Stimulated activated naive CD8-positive, alpha-beta T cell treated with anti-CD3 and anti-CD28 coated beads, Interleukin-15, Interleukin-2, amounts not matched to agents 100 ng/mL and 50 ng/mL, for 24 hours (primary cell): ENCODE data around the gene OLFM1.

Source experiments
- H3K27ac Mint-ChIP-seq: one replicate; pipeline ENCODE4 v1.8.0; 2021; ENCODE audit warnings: mild to moderate bottlenecking, mixed read lengths
- H3K27me3 Mint-ChIP-seq: one replicate; pipeline ENCODE4 v1.8.0; 2021; ENCODE audit warnings: mixed read lengths
- H3K36me3 Mint-ChIP-seq: one replicate; pipeline ENCODE4 v1.8.0; 2021; ENCODE audit warnings: low read depth, mixed read lengths
- H3K4me1 Mint-ChIP-seq: one replicate; pipeline ENCODE4 v1.8.0; 2021; ENCODE audit warnings: low read depth, mixed read lengths
- H3K4me3 Mint-ChIP-seq: one replicate; pipeline ENCODE4 v1.8.0; 2021; ENCODE audit warnings: mild to moderate bottlenecking, mixed read lengths
- H3K9me3 Mint-ChIP-seq: one replicate; pipeline ENCODE4 v1.8.0; 2021; ENCODE audit warnings: mixed read lengths

Gene OLFM1

GRCh38 chr9:135087489-135087792 lies at the start of gene OLFM1:
OLFM1 (plus strand) TSS chr9:135087668; CDS start chr9:135087990, 322 bp downstream.
- Mint-ChIP-seq H3K9me3 (peaks cover 6% of the 10 kb centered on the region), H3K36me3 (no peaks in the 10 kb centered on the region), H3K27ac (no peak within 1 kb of the TSS), H3K4me3 (no peak within 1 kb of the TSS), H3K27me3 (peaks cover 52% of the 10 kb centered on the region), H3K4me1 (peaks cover 5% of the 10 kb centered on the region)

- no peaks in the 10 kb centered on the region for H3K9me3 Mint-ChIP-seq
- no peak overlapping the region for H3K4me3 Mint-ChIP-seq
- H3K27ac Mint-ChIP-seq: no peak overlapping the region
- no peaks in the 10 kb centered on the region for H3K36me3 Mint-ChIP-seq
- no peaks in the 10 kb centered on the region for H3K4me1 Mint-ChIP-seq
- no peaks in the 10 kb centered on the region for H3K27me3 Mint-ChIP-seq
These were observed 49.1 kb upstream of the OLFM1 start for GRCh38 chr9:135038331-135038730.

GRCh38 chr9:135038826-135039225 lies 48.6 kb upstream of the OLFM1 start:
- H3K4me1 Mint-ChIP-seq: no peaks in the 10 kb centered on the region
- no peak overlapping the region for H3K4me3 Mint-ChIP-seq
- no peaks in the 10 kb centered on the region for H3K36me3 Mint-ChIP-seq
- H3K27ac Mint-ChIP-seq: no peak overlapping the region
- H3K27me3 Mint-ChIP-seq: no peaks in the 10 kb centered on the region
- no peaks in the 10 kb centered on the region for H3K9me3 Mint-ChIP-seq

- Mint-ChIP-seq H3K27me3 (peaks cover 3% of the 10 kb centered on the region), H3K27ac (no peak overlapping the region), H3K4me1 (no peaks in the 10 kb centered on the region), H3K36me3 (no peaks in the 10 kb centered on the region), H3K9me3 (no peaks in the 10 kb centered on the region), H3K4me3 (no peak overlapping the region)
These were observed 48.1 kb upstream of the OLFM1 start for GRCh38 chr9:135039266-135039870.

GRCh38 chr9:135039916-135040645 lies 47.4 kb upstream of the OLFM1 start:
- Mint-ChIP-seq H3K9me3 (no peaks in the 10 kb centered on the region), H3K4me1 (no peaks in the 10 kb centered on the region), H3K27me3 (peaks cover 6% of the 10 kb centered on the region), H3K27ac (no peak overlapping the region), H3K4me3 (no peak overlapping the region), H3K36me3 (no peaks in the 10 kb centered on the region)

GRCh38 chr9:135040892-135041291 lies 46.6 kb upstream of the OLFM1 start:
- no peaks in the 10 kb centered on the region for H3K4me1 Mint-ChIP-seq
- H3K27me3 Mint-ChIP-seq: peaks cover 12% of the 10 kb centered on the region
- no peak overlapping the region for H3K4me3 Mint-ChIP-seq
- H3K27ac Mint-ChIP-seq: no peak overlapping the region
- no peaks in the 10 kb centered on the region for H3K36me3 Mint-ChIP-seq
- no peaks in the 10 kb centered on the region for H3K9me3 Mint-ChIP-seq

GRCh38 chr9:135043345-135043744 lies 44.1 kb upstream of the OLFM1 start:
- no peaks in the 10 kb centered on the region for H3K9me3 Mint-ChIP-seq
- H3K36me3 Mint-ChIP-seq: no peaks in the 10 kb centered on the region
- no peak overlapping the region for H3K27ac Mint-ChIP-seq
- peaks cover 12% of the 10 kb centered on the region for H3K27me3 Mint-ChIP-seq
- H3K4me3 Mint-ChIP-seq: no peak overlapping the region
- H3K4me1 Mint-ChIP-seq: no peaks in the 10 kb centered on the region

- no peaks in the 10 kb centered on the region for H3K4me1 Mint-ChIP-seq
- no peak overlapping the region for H3K27ac Mint-ChIP-seq
- peaks cover 12% of the 10 kb centered on the region for H3K27me3 Mint-ChIP-seq
- H3K9me3 Mint-ChIP-seq: no peaks in the 10 kb centered on the region
- no peak overlapping the region for H3K4me3 Mint-ChIP-seq
- H3K36me3 Mint-ChIP-seq: no peaks in the 10 kb centered on the region
These were observed 42.1 kb upstream of the OLFM1 start for GRCh38 chr9:135045264-135045927.

GRCh38 chr9:135045928-135046738 lies 41.3 kb upstream of the OLFM1 start:
- Mint-ChIP-seq H3K27ac (no peak overlapping the region), H3K4me3 (no peak overlapping the region), H3K4me1 (no peaks in the 10 kb centered on the region), H3K9me3 (no peaks in the 10 kb centered on the region), H3K27me3 (peaks cover 12% of the 10 kb centered on the region), H3K36me3 (no peaks in the 10 kb centered on the region)

GRCh38 chr9:135046739-135047350 lies 40.6 kb upstream of the OLFM1 start:
- Mint-ChIP-seq H3K4me1 (no peaks in the 10 kb centered on the region), H3K9me3 (no peaks in the 10 kb centered on the region), H3K27me3 (peaks cover 12% of the 10 kb centered on the region), H3K36me3 (no peaks in the 10 kb centered on the region), H3K27ac (no peak overlapping the region), H3K4me3 (no peak overlapping the region)

GRCh38 chr9:135047521-135047920 lies 39.9 kb upstream of the OLFM1 start:
- Mint-ChIP-seq H3K27ac (no peak overlapping the region), H3K4me3 (no peak overlapping the region), H3K9me3 (no peaks in the 10 kb centered on the region)

GRCh38 chr9:135048046-135048757 lies 39.3 kb upstream of the OLFM1 start:
- H3K27me3 Mint-ChIP-seq: peaks cover 15% of the 10 kb centered on the region
- no peaks in the 10 kb centered on the region for H3K9me3 Mint-ChIP-seq
- peaks cover 3% of the 10 kb centered on the region for H3K4me1 Mint-ChIP-seq
- H3K36me3 Mint-ChIP-seq: no peaks in the 10 kb centered on the region
- no peak overlapping the region for H3K4me3 Mint-ChIP-seq
- no peak overlapping the region for H3K27ac Mint-ChIP-seq

More at GRCh38 chr9:135047521-135047920, 39.9 kb upstream of the OLFM1 start:
- H3K4me1 Mint-ChIP-seq: no peaks in the 10 kb centered on the region
- H3K27me3 Mint-ChIP-seq: peaks cover 12% of the 10 kb centered on the region
- no peaks in the 10 kb centered on the region for H3K36me3 Mint-ChIP-seq

GRCh38 chr9:135048758-135049444 lies 38.6 kb upstream of the OLFM1 start:
- H3K36me3 Mint-ChIP-seq: no peaks in the 10 kb centered on the region
- peaks cover 19% of the 10 kb centered on the region for H3K27me3 Mint-ChIP-seq
- no peaks in the 10 kb centered on the region for H3K9me3 Mint-ChIP-seq
- no peak overlapping the region for H3K4me3 Mint-ChIP-seq
- no peak overlapping the region for H3K27ac Mint-ChIP-seq
- H3K4me1 Mint-ChIP-seq: peaks cover 3% of the 10 kb centered on the region

GRCh38 chr9:135049460-135049859 lies 38.0 kb upstream of the OLFM1 start:
- H3K27me3 Mint-ChIP-seq: peaks cover 20% of the 10 kb centered on the region
- no peak overlapping the region for H3K27ac Mint-ChIP-seq
- H3K9me3 Mint-ChIP-seq: no peaks in the 10 kb centered on the region
- H3K36me3 Mint-ChIP-seq: no peaks in the 10 kb centered on the region
- no peak overlapping the region for H3K4me3 Mint-ChIP-seq
- H3K4me1 Mint-ChIP-seq: peaks cover 3% of the 10 kb centered on the region
